Measurements from ENCODE around the gene WWC2.

Gene WWC2

GRCh38 chr4:183260491-183261151 is 161.6 kb downstream of the WWC2 start:
- no peak for DNase-seq

GRCh38 chr4:183261953-183262775 is 163.1 kb downstream of the WWC2 start:
- DNase-seq = peak; percentile 88

GRCh38 chr4:183262776-183263100 is 163.7 kb downstream of the WWC2 start:
- no peak for DNase-seq

- no peak for DNase-seq
These were observed 164.8 kb downstream of the WWC2 start for GRCh38 chr4:183263787-183264386.

GRCh38 chr4:183264614-183265013 is 165.6 kb downstream of the WWC2 start:
- DNase-seq = no peak

GRCh38 chr4:183266371-183266770 is 167.3 kb downstream of the WWC2 start:
- no peak for DNase-seq

- DNase-seq = no peak
These were observed 169.5 kb downstream of the WWC2 start for GRCh38 chr4:183268556-183268955.

- no peak for DNase-seq
These were observed 173.3 kb downstream of the WWC2 start for GRCh38 chr4:183272384-183272783.

GRCh38 chr4:183276106-183276505 is 177.0 kb downstream of the WWC2 start:
- no peak for DNase-seq

GRCh38 chr4:183284258-183284785 is 185.3 kb downstream of the WWC2 start:
- no peak for DNase-seq

- DNase-seq = no peak
These were observed 185.9 kb downstream of the WWC2 start for GRCh38 chr4:183284965-183285364.

- DNase-seq = no peak
These were observed 186.8 kb downstream of the WWC2 start for GRCh38 chr4:183285886-183286285.

- no peak for DNase-seq
These were observed 187.7 kb downstream of the WWC2 start for GRCh38 chr4:183286590-183287308.

GRCh38 chr4:183287309-183287659 is 188.2 kb downstream of the WWC2 start:
- no peak for DNase-seq

GRCh38 chr4:183287677-183288076 is 188.6 kb downstream of the WWC2 start:
- no peak for DNase-seq

- no peak for DNase-seq
These were observed 189.9 kb downstream of the WWC2 start for GRCh38 chr4:183288955-183289354.

GRCh38 chr4:183289688-183290087 is 190.6 kb downstream of the WWC2 start:
- DNase-seq = no peak

- no peak for DNase-seq
These were observed 192.0 kb downstream of the WWC2 start for GRCh38 chr4:183291070-183291469.

GRCh38 chr4:183295711-183296110 is 196.7 kb downstream of the WWC2 start:
- DNase-seq = no peak

- no peak for DNase-seq
These were observed 198.6 kb downstream of the WWC2 start for GRCh38 chr4:183297675-183298074.

- no peak for DNase-seq
These were observed 200.4 kb downstream of the WWC2 start for GRCh38 chr4:183299464-183299863.

- no peak for DNase-seq
These were observed 201.0 kb downstream of the WWC2 start for GRCh38 chr4:183300070-183300469.

GRCh38 chr4:183300655-183301054 is 201.6 kb downstream of the WWC2 start:
- DNase-seq = no peak

All from suppressor macrophage treated with lipopolysaccharide for 4 hours (primary cell).